H1 (cell line): ENCODE data around the gene DCAF7. TPM values are rescaled to one million over a fixed set of nuclear protein-coding genes. Genes with fewer than 3 reads are reported as not detected.

Experiments
- CBX8 ChIP-seq: fragments of 300-800, 300-1000 bp; sonication (generic); IDR thresholded peaks from 2 replicates; pipeline ENCODE4 v1.7.1; 2016; ENCODE audit warnings: low read depth, low read length, borderline replicate concordance
- CEBPB ChIP-seq: IDR thresholded peaks from 2 replicates; pipeline ENCODE4 v1.6.1; 2012; ENCODE audit warnings: low read depth, low read length
- CHD1 ChIP-seq: IDR thresholded peaks from 2 replicates; pipeline ENCODE4 v1.6.1; 2012; ENCODE audit warnings: low read depth, low read length, improper control_type of control experiment
- GABPA ChIP-seq: IDR thresholded peaks from 2 replicates; pipeline ENCODE4 v1.6.1; 2011; ENCODE audit warnings: mild to moderate bottlenecking, low read length, moderate library complexity, borderline replicate concordance; ENCODE audit not compliant: insufficient read depth
- NRF1 ChIP-seq: IDR thresholded peaks from 2 replicates; pipeline ENCODE4 v1.6.1; 2011; ENCODE audit warnings: mild to moderate bottlenecking, low read depth, low read length, improper control_type of control experiment
- RXRA ChIP-seq: IDR thresholded peaks from 2 replicates; pipeline ENCODE4 v1.6.1; 2011; ENCODE audit warnings: low read depth, mild to moderate bottlenecking, low read length, moderate library complexity; ENCODE audit not compliant: insufficient read depth
- TAF7 ChIP-seq: optimal IDR thresholded peaks from 2 replicates; pipeline ENCODE3; 2011; ENCODE audit warnings: low read depth, mild to moderate bottlenecking, inconsistent platforms, low read length, moderate library complexity, borderline replicate concordance
- TBP ChIP-seq: IDR thresholded peaks from 2 replicates; pipeline ENCODE4 v1.6.1; 2011; ENCODE audit warnings: low read depth, low read length, improper control_type of control experiment
- polyA plus RNA-seq, 7 experiments: library from polyadenylated mRNA; depleted of rRNA in 3 of 7; stranded (reverse) in 5 of 7; unstranded in 2 of 7; fragments of >200 nt in 5 of 7; fragments of 200-250 nt in 2 of 7; gene quantifications; 1 replicate in 5 of 7; 2 replicates in 1 of 7; 4 replicates in 1 of 7; pipeline versions ENCODE4 v1.2.1 to v1.2.3, GENCODE V29; 2011 to 2013; ENCODE audit warnings: missing spikeins in 2 of 7, mixed read lengths in 2 of 7
- total RNA-seq: library from RNA; stranded (reverse); fragmentation: NEBNext Ultra II Directional; extraction: Animal tissue kit (Norgen Biotek cat#: 25700); gene quantifications from 2 replicates; pipeline ENCODE4 v1.2.1, GENCODE V29; 2021

The DCAF7 gene
- total and polyA plus RNA-seq, 2 of the 8 experiments (the other 6 are each of a cell fraction or from before 2014, with no cell fraction given), result 74.9 to 94.1 TPM

GRCh38 chr17:63558441-63558840 lies 8.2 kb downstream of the DCAF7 start (continued):
- TF ChIP-seq CBX8 (no peak), CEBPB (no peak), TAF7 (no peak), CHD1 (no peak), TBP (no peak), NRF1 (no peak), GABPA (no peak), RXRA (no peak)
